HEK293T (cell line): ENCODE data around the gene LRRC74A.

ENCODE experiments used
- CTCF ChIA-PET: fragments of 350-600 bp; formaldehyde crosslinking; extraction: SDS; loops from one replicate; lab custom pipeline; 2021; ENCODE audit warnings: antibody characterized with exemption, inconsistent platforms; lab: Yijun Ruan, JAX
- POLR2A ChIA-PET: fragments of 350-600 bp; formaldehyde crosslinking; extraction: SDS; loops from one replicate; lab custom pipeline; 2020; ENCODE audit warnings: antibody characterized with exemption, inconsistent platforms; lab: Yijun Ruan, JAX
- DNase-seq: peaks from one replicate; pipeline ENCODE4 v3.0.0; 2012; ENCODE audit warnings: mixed read lengths; ENCODE audit errors: extremely low spot score
- ARNT ChIP-seq: fragments of 450-650 bp; IDR thresholded peaks from 2 replicates; pipeline ENCODE4 v1.6.1; 2017; ENCODE audit warnings: mild to moderate bottlenecking
- BHLHE40 ChIP-seq: fragments of 450-650 bp; IDR thresholded peaks from 2 replicates; pipeline ENCODE4 v1.6.1; 2016; ENCODE audit warnings: mild to moderate bottlenecking, moderate library complexity, borderline replicate concordance
- CTBP1 ChIP-seq: fragments of 450-650 bp; IDR thresholded peaks from 2 replicates; pipeline ENCODE4 v1.6.1; 2016; ENCODE audit warnings: borderline replicate concordance
- ELF4 ChIP-seq: fragments of 450-650 bp; IDR thresholded peaks from 2 replicates; pipeline ENCODE4 v1.6.1; 2017; ENCODE audit warnings: antibody characterized with exemption
- FOXA1 ChIP-seq: fragments of 450-650 bp; IDR thresholded peaks from 2 replicates; pipeline ENCODE4 v1.6.1; 2016; ENCODE audit warnings: mild to moderate bottlenecking
- FOXK2 ChIP-seq: fragments of 450-650 bp; IDR thresholded peaks from 2 replicates; pipeline ENCODE4 v1.6.1; 2016; ENCODE audit warnings: mild to moderate bottlenecking
- FOXM1 ChIP-seq: fragments of 450-650 bp; IDR thresholded peaks from 2 replicates; pipeline ENCODE4 v1.6.1; 2017; ENCODE audit warnings: mild to moderate bottlenecking, borderline replicate concordance
- HDGF ChIP-seq: fragments of 450-650 bp; IDR thresholded peaks from 2 replicates; pipeline ENCODE4 v1.6.1; 2017; ENCODE audit warnings: antibody characterized with exemption, borderline replicate concordance
- L3MBTL2 ChIP-seq: fragments of 450-650 bp; conservative IDR thresholded peaks from 2 replicates; pipeline ENCODE4 v1.6.1; 2016; ENCODE audit warnings: mild to moderate bottlenecking
- LEF1 ChIP-seq: fragments of 450-650 bp; IDR thresholded peaks from 2 replicates; pipeline ENCODE4 v1.6.1; 2017; ENCODE audit warnings: mild to moderate bottlenecking, borderline replicate concordance
- NFRKB ChIP-seq: fragments of 450-650 bp; IDR thresholded peaks from 2 replicates; pipeline ENCODE4 v1.6.1; 2016; ENCODE audit warnings: mild to moderate bottlenecking, moderate library complexity
- PKNOX1 ChIP-seq: fragments of 450-650 bp; IDR thresholded peaks from 2 replicates; pipeline ENCODE4 v1.6.1; 2016
- SP1 ChIP-seq: fragments of 450-650 bp; IDR thresholded peaks from 2 replicates; pipeline ENCODE4 v1.6.1; 2017
- SUZ12 ChIP-seq: fragments of 450-650 bp; IDR thresholded peaks from 2 replicates; pipeline ENCODE4 v1.6.1; 2016; ENCODE audit warnings: mild to moderate bottlenecking
- TARDBP ChIP-seq: fragments of 450-650 bp; IDR thresholded peaks from 2 replicates; pipeline ENCODE4 v1.6.1; 2016
- ZNF384 ChIP-seq: fragments of 450-650 bp; IDR thresholded peaks from 2 replicates; pipeline ENCODE4 v1.6.1; 2016

LRRC74A gene

DNA sequence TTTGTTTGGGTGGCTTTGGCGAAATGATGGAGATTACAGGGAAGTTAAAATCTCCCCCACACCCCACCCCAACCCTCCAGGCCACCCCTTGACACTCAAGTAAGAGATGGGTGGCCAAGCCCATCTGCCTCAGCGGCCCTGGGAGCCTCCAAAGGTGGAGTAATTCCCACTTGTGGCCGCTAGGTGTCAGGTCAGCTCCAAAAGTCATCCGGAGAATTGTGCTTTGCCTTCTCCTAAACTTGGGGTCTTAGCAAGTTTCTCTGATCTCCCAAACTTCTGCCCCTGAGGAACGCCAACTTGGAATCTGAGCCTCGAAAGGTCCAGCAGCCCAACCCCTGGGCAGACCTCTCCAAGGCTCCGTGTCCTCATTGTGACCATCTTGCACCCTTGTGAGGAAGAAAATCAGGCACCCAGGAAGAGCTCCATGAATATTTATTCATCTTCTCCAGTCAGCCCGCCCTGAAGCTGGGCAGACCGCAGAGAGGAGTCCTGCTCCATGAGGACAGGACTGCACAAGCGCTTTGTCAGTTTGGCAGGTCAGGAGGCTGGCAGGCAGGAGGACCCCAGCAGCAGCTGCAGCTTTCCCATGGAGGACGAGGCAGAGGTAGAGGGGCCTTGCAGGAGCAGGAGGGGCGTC lies 46.7 kb downstream of the LRRC74A start:
- POLR2A ChIA-PET, result interaction anchor here (1.2 to 1.3 kb wide), 2 partner anchors 167 to 224 kb away, joined by 4 to 6 read pairs; no protein-coding TSS in a partner anchor

DNA sequence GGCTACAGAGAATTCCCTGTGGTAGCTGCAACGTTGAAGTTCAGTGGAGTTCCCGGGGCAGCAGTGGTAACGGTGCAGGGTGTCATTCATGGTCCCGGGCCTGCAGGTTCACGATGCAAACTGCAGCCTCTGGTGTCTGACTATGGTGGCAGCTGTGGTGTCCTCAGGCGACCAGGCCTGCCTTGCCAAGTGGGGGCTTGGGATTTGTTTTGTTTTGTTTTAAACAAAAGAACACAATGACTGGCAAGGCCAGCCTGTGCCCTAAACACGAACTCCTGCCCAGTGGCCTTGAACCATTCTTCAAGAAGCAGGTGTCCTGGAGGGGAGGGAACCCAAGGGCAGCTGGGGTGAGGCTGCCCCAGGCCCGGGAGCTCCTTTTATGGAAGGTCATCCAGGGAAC lies 48.5 kb downstream of the LRRC74A start:
- DNase-seq, result no peak
- POLR2A ChIA-PET, result interaction anchor here (0.9 kb wide), 1 partner anchor 185 kb away, joined by 3 read pairs; no protein-coding TSS in a partner anchor
- TF ChIP-seq TARDBP, result no peak
- no peak for TF ChIP-seq CTBP1
- TF ChIP-seq SUZ12, result no peak
- CTCF ChIA-PET, result interaction anchor here (0.9 to 8.1 kb wide), 7 partner anchors 30 to 219 kb away, joined by 3 to 177 read pairs (median 9); partner anchors contain the start of gene IRF2BPL

More for the DNA sequence above, 46.7 kb downstream of the LRRC74A start:
- TF ChIP-seq FOXM1, result no peak
- TF ChIP-seq BHLHE40, result no peak
- CTCF ChIA-PET, result interaction anchor here (0.6 to 8.1 kb wide), 24 partner anchors 9 to 589 kb away, joined by 3 to 177 read pairs (median 4); no protein-coding TSS in a partner anchor
- peak; percentile 73 for DNase-seq

DNA sequence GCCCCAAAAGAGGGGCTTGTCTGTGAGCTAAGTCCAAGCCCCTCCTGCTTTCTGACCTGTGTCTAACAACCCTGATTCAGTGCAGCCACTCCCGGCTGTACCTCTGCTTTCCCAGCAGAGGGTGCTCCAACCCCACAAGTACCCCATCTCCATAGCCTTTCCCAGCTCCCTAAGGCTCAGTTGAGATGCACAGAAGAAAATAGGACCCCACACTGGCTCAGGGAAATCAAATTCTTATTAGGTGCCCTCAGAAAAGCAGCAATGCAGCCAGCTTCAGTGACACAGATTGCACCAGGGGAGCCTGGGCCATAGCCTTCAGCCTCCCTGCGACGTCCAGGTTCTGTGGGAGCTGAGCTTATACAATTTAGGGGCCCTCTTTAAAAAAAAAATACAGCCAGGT lies 49.9 kb downstream of the LRRC74A start:
- ChIA-PET CTCF (interaction anchor here (0.6 to 8.1 kb wide), 33 partner anchors 9 to 440 kb away, joined by 3 to 177 read pairs (median 5); partner anchors contain the start of genes CIPC and IRF2BPL), POLR2A (interaction anchor here (0.7 to 1.5 kb wide), 4 partner anchors 164 to 221 kb away, joined by 3 to 7 read pairs (median 4); no protein-coding TSS in a partner anchor)
- DNase-seq, result peak; percentile 85
- TF ChIP-seq L3MBTL2 (no peak), NFRKB (no peak), ELF4 (no peak), TARDBP (no peak), LEF1 (no peak), BHLHE40 (no peak), SUZ12 (no peak), SP1 (no peak), FOXA1 (no peak), ARNT (no peak), ZNF384 (no peak), FOXM1 (no peak), CTBP1 (no peak), PKNOX1 (no peak), FOXK2 (no peak), HDGF (no peak)

DNA sequence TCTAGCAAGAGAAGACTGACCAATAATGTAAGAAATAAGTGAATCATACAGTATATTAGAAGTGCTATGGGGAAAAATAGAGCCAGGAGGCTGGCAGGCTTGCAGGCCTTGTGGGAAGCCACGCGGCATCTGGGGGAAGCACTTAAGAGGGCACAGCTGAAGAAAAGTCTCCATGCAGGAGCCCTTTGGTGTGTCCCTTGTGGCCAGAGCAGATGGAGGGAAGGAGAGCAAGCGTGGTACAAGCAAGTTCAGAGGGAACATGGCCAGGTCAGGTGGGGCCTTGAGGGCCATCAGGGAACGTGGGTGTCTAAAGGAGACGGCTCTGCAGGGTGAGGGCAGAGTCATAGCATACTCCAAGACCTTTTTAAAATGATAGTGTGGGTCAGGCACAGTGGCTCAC lies 51.7 kb downstream of the LRRC74A start:
- TF ChIP-seq BHLHE40 (no peak), PKNOX1 (no peak), SP1 (no peak), ZNF384 (no peak), LEF1 (no peak), L3MBTL2 (no peak), ELF4 (no peak), NFRKB (no peak), CTBP1 (no peak), FOXK2 (no peak), FOXA1 (no peak), HDGF (no peak), SUZ12 (no peak)
- POLR2A ChIA-PET, result no interaction called here
- CTCF ChIA-PET, result interaction anchor here (0.7 to 8.1 kb wide), 2 partner anchors 33 to 192 kb away, joined by 6 to 177 read pairs; no protein-coding TSS in a partner anchor
- DNase-seq, result no peak

GRCh38 chr14:76880449-76880848 lies 54.2 kb downstream of the LRRC74A start:
- ChIA-PET CTCF (interaction anchor here (0.6 to 1.9 kb wide), 4 partner anchors 37 to 205 kb away, joined by 3 to 8 read pairs (median 4); no protein-coding TSS in a partner anchor), POLR2A (no interaction called here)
- no peak for TF ChIP-seq NFRKB
- TF ChIP-seq FOXM1, result no peak
- TF ChIP-seq FOXA1, result no peak
- TF ChIP-seq BHLHE40, result no peak
- no peak for TF ChIP-seq HDGF
- no peak for TF ChIP-seq SUZ12
- no peak for TF ChIP-seq CTBP1
- TF ChIP-seq ELF4, result no peak
- TF ChIP-seq ZNF384, result no peak
- no peak for TF ChIP-seq L3MBTL2
- no peak for TF ChIP-seq SP1
- no peak for TF ChIP-seq LEF1
- TF ChIP-seq PKNOX1, result no peak
- DNase-seq, result no peak

GRCh38 chr14:76881348-76881747 lies 55.1 kb downstream of the LRRC74A start:
- POLR2A ChIA-PET, result no interaction called here
- no peak for DNase-seq
- CTCF ChIA-PET, result interaction anchor here (1.1 to 1.9 kb wide), 4 partner anchors 8 to 189 kb away, joined by 4 to 8 read pairs (median 4); no protein-coding TSS in a partner anchor
- no peak for TF ChIP-seq ELF4
- TF ChIP-seq PKNOX1, result no peak
- TF ChIP-seq ZNF384, result no peak
- TF ChIP-seq NFRKB, result no peak
- TF ChIP-seq SP1, result no peak
- no peak for TF ChIP-seq SUZ12
- no peak for TF ChIP-seq TARDBP
- no peak for TF ChIP-seq BHLHE40
- TF ChIP-seq FOXA1, result no peak
- no peak for TF ChIP-seq FOXK2
- TF ChIP-seq HDGF, result no peak
- TF ChIP-seq CTBP1, result no peak
- no peak for TF ChIP-seq LEF1
